Erythroblast (primary cell): ENCODE results near the gene ELK1.
"Not testable (repeated sequence)": the region's sequence is repeated elsewhere in the genome, so short reads cannot be mapped to it uniquely, and the experiment has no call there.

ENCODE experiments used
- DNase-seq, 2 experiments: peaks; one replicate each; lab custom pipeline; 2025; lab: John Stamatoyannopoulos, UW
- GATA1 ChIP-seq: IDR thresholded peaks from 2 replicates; pipeline ENCODE4 v1.6.1; 2011; ENCODE audit warnings: low read depth, mild to moderate bottlenecking, control low read depth, low read length, moderate library complexity
- POLR2A ChIP-seq: IDR thresholded peaks from 2 replicates; pipeline ENCODE4 v1.6.1; 2011; ENCODE audit warnings: mild to moderate bottlenecking, low read length

Gene ELK1

DNA sequence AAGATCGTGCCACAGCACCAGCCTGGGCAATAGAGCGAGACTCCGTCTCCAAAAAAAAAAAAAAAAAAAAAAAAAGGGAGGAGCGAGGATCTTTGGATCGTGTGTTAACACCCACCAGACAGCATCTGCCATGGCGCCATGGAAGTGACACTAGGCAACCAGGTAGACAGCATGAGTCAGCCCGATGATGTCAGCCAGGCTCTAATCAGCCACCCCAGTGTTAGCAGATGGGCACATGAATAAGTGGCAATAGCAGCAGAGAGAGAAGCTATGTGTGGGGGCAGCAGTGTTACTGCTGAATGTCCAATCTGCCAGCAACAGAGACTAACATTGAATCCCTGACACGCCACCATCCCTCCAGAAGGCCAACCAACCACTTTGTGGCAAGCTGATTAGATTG lies 37.3 kb downstream of the ELK1 start:
- DNase-seq, result peak in 1 of 2 experiments; percentile 27

GRCh38 chrX:47612418-47612817 lies 37.9 kb downstream of the ELK1 start:
- DNase-seq, result no peak
- no peak for TF ChIP-seq GATA1
- no peak for TF ChIP-seq POLR2A

More for the DNA sequence above, 37.3 kb downstream of the ELK1 start:
- TF ChIP-seq GATA1, result no peak
- TF ChIP-seq POLR2A, result no peak

GRCh38 chrX:47611926-47612325 lies 38.4 kb downstream of the ELK1 start:
- no peak for DNase-seq
- no peak for TF ChIP-seq GATA1
- TF ChIP-seq POLR2A, result no peak

- no peak for TF ChIP-seq POLR2A
- no peak for TF ChIP-seq GATA1
- no peak for DNase-seq
Observed at GRCh38 chrX:47611489-47611888, 38.9 kb downstream of the ELK1 start.

DNA sequence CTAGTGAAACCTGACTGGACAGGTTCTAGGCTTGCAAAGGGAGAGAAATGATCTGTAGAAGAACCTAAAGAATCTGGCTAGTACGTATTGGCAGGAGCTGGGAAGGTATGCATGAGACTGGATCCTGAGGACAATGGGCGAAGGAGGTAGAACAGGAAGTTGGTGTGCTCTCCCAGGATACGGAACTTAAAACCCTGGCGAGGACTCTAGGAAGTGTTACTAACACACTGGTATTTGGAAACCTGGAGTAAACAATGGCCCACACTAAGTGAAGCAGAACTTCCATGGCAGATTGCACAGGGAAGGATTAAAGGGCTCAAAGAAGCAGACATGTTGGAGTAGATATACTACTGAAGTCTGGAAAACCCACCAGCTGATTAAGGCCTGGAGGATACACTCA lies 39.9 kb downstream of the ELK1 start:
- DNase-seq, result no peak

DNA sequence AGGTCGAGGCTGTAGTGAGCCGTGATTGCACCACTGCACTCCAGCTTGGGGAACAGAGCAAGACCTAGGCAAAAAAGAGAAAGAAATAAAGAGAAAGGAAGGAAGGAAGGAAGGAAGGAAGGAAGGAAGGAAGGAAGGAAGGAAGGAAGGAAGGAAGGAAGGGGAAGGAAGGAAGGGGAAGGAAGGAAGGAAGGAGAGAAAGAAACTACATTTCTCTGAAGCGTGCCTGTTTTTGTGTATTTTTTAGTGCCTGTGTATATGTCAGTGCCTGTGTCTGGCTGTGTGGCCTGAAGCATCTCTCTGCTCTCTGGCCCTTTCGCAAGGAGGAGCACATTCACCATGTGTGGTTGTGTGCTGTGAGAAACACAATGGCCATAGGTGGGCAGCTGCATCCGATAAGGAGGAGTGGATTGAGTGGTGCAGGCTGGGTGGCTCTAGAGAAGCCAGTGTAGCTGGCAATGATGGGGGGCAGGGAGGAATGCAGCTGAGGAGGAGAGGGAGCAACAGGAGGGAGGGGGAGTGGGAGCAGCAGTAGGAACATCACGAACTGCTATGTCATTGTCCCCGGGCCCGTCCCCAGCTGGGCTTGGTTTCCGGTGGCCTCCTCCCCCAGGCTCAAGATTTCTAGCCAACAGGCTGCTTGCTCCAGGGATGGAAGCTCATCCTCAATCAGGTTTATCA lies 42.1 kb downstream of the ELK1 start:
- no peak for DNase-seq
- TF ChIP-seq POLR2A (no peak), GATA1 (no peak)

More for the DNA sequence above, 39.9 kb downstream of the ELK1 start:
- TF ChIP-seq GATA1 (no peak), POLR2A (no peak)

GRCh38 chrX:47607091-47607490 lies 43.3 kb downstream of the ELK1 start:
- no peak for DNase-seq
- TF ChIP-seq POLR2A, result no peak
- no peak for TF ChIP-seq GATA1

GRCh38 chrX:47605024-47605423 lies 45.3 kb downstream of the ELK1 start:
- no peak for DNase-seq

DNA sequence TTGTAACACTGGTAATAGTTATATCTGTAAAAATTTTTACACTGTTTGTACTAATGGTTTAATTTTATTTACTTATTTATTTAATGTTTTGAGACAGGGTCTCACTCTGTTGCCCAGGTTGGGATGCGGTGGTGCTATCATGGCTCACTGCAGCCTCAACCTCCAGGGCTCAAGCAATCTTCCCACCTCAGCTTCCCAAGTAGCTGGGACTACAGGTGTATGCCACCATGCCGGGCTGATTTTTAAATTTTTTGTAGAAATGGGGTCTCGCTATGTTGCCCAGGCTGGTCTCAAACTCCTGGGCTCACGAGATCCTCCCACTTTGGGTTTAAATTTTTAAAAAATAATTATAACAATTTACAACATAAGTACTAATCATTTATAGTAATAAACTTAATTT lies 47.2 kb downstream of the ELK1 start:
- DNase-seq, result not testable (repeated sequence)

More at GRCh38 chrX:47605024-47605423, 45.3 kb downstream of the ELK1 start:
- TF ChIP-seq GATA1 (no peak), POLR2A (no peak)

DNA sequence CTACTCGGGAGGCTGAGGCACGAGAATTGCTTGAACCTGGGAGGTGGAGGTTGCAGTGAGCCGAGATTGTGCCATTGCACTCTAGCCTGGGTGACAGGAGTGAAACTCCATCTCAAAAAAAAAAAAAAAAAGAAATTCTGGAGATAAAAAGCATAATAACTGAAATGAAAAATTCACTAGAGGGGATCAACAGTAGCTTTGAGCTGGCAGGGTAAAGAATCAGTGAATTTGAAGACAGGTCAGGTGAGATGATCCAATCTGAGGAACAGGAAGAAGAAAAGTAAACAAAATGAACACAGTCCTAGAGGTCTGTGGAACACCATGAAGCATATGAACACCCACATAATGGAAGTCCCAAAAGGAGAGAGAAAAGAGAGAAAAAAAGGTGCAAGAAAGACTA lies 53.1 kb downstream of the ELK1 start:
- no peak for DNase-seq
- no peak for TF ChIP-seq GATA1
- TF ChIP-seq POLR2A, result no peak

- TF ChIP-seq POLR2A (no peak), GATA1 (no peak)
- no peak for DNase-seq
Observed at GRCh38 chrX:47596256-47596655, 54.1 kb downstream of the ELK1 start.

- TF ChIP-seq GATA1 (no peak), POLR2A (no peak)
- DNase-seq, result no peak
Observed at GRCh38 chrX:47595716-47596251, 54.6 kb downstream of the ELK1 start.

- no peak for TF ChIP-seq POLR2A
- TF ChIP-seq GATA1, result no peak
- DNase-seq, result no peak
Observed at GRCh38 chrX:47593522-47593921, 56.8 kb downstream of the ELK1 start.

DNA sequence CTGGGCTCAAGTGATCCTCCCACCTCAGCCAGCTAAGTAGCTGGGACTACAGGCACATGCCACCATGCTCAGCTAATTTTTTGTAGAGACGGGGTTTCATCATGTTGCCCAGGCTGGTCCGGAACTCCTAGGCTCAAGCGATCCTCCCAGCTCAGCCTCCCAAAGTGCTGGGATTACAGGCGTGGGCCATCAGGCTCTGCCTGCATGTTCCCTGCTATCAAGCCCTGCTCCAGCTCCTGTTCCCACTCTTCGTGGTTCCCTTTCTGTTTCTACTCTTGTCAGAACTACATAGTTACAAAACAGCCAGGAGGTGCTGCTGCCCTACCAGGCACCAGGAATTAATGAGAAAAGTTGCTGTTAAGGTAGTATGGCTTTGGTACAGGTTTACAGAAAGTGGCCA lies 59.4 kb downstream of the ELK1 start:
- DNase-seq, result no peak

More for the DNA sequence above, 59.4 kb downstream of the ELK1 start:
- TF ChIP-seq POLR2A (no peak), GATA1 (no peak)
